ENCODE measurements around the gene PAIP2.
"Not testable (repeated sequence)": the region's sequence is repeated elsewhere in the genome, so short reads cannot be mapped to it uniquely, and the experiment has no call there.

PAIP2 gene

GRCh38 chr5:139378101-139378825 is 36.6 kb downstream of the PAIP2 start:
- DNase-seq (ENCODE audit: low read depth in 2 of 2) = no peak

- DNase-seq (ENCODE audit: low read depth in 2 of 2) = no peak
These were observed 37.3 kb downstream of the PAIP2 start for GRCh38 chr5:139378941-139379361.

DNA sequence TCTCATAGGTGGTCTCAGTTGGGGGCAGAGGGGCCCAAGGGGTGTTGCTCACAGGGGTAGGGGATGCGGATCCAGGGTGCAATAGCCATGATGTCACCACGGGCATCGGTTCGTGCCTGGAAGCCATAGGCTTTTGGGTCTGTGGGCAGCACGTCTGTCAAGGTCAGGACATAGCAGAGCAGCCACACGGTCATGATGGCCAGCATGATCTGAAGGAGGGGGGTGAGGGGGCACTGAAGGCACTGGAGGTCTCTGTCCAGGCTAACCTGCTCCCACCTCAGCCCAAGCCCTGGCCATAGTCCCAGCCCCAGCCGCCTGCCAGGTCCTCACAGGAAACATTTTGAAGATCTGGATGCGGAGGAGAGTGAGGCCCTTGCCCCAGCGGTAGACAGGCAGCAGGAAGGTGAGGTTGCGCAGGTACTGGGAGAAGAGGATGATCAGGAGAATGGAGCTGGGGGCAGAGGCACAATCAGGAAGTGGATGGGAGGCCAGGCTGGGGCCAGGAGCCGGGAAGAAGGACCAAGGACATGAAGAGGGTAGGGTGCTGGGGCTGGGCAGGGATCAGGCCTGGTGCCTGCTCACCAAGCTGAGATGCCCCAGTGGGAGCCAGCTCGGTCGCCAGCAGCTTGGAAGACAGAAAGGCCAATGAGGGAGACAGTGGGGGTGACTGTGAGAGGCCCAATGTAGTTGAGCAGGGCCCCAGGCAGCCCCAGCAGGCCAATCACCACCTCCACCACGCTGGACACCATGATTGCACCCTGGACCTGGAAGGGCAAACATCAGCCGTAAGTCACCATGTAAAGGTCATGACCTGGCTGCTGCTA is 38.2 kb downstream of the PAIP2 start:
- DNase-seq (ENCODE audit: low read depth in 2 of 2) = no peak

DNA sequence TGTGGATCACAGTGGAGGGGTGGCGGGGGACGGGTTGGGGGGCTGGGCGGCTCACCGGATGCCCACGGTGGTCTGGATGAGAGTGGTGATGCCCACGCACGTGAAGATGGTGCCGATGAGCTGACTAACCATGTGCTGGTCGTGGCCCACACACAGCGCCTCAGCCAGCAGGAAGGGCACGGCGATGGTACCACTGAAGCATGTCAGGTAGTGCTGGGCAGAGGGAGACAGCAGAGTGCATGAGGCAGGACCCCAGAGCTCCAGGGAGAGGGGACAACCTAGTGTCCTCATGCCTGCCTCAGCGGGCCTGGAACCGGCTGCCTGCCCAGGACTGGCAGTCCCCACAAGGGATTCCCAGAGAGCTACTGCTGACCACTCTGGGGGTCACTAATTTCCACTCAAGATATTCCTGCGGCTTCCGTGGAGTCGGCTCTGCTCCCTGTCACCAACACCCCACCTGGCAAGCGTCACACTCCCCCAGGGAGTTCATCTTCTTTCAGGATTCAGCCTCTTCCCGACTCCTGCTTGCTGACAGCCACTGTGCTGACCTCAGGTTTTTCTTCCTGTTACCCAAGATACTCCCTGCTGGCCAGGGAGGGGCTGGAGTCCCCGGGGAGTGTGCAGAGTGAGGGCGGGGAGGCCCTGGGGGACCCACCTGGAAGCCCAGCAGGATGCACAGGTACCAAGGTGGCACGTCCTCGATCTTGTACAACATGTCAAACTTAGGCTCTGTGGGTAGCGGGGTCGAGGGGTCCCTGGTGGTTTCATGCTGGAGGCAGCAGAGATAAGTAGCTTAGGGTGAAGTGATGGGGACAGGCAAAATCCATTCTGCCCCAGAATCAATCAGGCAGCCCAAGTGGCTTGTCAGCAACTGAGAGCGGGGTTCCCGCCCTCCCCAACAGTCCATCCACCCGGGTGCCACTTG is 40.4 kb downstream of the PAIP2 start:
- DNase-seq (ENCODE audit: low read depth in 2 of 2) = no peak

- no peak for DNase-seq (ENCODE audit: low read depth in 2 of 2)
These were observed 41.2 kb downstream of the PAIP2 start for GRCh38 chr5:139382807-139383206.

- DNase-seq (ENCODE audit: low read depth in 2 of 2) = no peak
These were observed 41.8 kb downstream of the PAIP2 start, which contains the start of gene SLC23A1 for GRCh38 chr5:139383275-139383992. Gene SLC23A1, minus strand, starts transcription at chr5:139383297. Its CDS starts 44 bp downstream, at chr5:139383253.

DNA sequence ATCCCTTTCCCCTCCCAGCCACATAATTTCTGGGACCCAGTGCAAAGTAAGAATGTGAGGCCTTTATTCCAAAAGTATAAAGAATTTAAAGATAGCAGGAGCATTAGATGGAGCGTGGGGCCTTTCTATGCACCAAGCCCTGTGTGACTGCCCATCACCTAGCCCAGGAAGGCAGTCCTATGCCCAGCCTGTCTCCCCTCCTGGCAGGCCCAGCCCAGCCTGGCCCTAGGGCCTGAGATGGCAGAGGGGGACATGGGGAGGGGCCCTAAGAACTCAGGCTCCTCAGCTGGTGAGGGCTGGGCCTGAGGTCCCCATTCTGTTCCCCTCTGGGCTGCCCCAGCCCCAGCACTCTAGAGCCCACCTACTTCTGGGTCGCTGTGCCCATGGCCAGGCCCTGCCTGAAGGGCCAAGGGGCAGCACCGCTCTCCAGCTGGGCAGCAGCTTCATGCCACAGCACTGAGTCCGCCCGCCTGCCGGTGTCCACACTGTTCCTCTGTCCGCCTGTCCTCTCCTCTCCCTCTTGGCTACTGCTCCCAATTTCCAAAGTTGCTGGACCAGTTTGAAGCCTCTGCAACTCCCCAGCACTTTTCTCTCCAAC is 42.4 kb downstream of the PAIP2 start:
- no peak for DNase-seq (ENCODE audit: low read depth in 2 of 2)

DNA sequence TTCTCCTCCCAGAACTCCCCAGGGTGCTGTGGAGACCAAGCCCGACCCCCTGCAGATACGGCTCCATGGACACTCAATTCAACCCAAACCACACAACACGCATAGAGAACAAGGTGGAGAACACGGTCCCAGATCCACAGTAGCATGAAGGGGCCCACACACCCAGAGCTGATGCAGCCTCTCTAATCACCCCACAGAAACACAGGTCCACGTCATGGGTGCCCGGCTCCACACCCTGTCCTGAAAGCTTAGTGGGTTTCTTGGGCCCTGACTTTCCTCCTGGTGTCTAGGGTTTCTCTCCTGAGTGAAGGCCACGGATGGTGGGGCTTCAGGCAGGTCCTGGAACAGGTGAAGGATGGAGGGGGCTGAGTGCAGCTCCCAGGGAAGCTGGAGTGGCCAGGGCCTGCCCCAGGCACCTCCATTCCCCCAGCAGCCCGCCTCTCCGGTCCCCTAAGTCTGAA is 43.0 kb downstream of the PAIP2 start:
- no peak for DNase-seq (ENCODE audit: low read depth in 2 of 2)

- DNase-seq (ENCODE audit: low read depth in 2 of 2) = no peak
These were observed 43.7 kb downstream of the PAIP2 start for GRCh38 chr5:139385061-139386049.

DNA sequence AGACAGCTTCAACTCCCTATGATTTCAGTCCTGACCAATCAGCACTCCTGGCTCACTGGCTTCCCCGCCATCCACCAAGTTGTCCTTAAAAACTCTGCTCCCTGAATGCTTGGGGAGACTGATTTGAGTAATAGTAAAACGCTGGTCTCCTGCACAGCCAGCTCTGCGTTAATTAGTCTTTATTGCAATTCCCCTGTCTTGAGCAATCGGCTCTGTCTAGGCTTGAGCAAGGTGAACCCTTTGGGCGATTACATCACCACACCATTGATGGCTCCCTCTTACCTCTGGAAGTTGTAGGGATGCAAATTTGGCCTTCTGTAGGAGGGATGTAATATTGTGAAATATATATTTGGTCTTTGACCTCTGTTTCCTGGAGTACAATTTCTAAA is 44.4 kb downstream of the PAIP2 start:
- no peak for DNase-seq (ENCODE audit: low read depth in 2 of 2)

DNA sequence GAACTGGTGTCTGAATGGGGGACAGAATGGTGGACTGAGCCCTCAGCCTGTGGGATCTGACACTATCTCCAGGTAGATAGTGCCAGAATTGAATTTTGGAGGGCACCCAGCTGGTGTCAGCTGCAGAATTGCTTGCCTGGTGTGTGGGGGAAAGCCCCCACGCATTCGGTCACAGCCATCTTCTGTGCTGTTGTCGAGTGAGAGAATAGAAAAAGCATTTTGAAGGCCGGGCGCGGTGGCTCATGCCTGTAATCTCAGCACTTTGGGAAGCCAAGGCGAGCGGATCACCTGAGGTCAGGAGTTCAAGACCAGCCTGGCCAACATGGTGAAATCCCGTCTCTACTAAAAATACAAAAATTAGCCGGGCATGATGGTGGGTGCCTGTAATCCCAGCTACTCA is 45.3 kb downstream of the PAIP2 start:
- DNase-seq (ENCODE audit: low read depth in 2 of 2) = not testable (repeated sequence)

DNA sequence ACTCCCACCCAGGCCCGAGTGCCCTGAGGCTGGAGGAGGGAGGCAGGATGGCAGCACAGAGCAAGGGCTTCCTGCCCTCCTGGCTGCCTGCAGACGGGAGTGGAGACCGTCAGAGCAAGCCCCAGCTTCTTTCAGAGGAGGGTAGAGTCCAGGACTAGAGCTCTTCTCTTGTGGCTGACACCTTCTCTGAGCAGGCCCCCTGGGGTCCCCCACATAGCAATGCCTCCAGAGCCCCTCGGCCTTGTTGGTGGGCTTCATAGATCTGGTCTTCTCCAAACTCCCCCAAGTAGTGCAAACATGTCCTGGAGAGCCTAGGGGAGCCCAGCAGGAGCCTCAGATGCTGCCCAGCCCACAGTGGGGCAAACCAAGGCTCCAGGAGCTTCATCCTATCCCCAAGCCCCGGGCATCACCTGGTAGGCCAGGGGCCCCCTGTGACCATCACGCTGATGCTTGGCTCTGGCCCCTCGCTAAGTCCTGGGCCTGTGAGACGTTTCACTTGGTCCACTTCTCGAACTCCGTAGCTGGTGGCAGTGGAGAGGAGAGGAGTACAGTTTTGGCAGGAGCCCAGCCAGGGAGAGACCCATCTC is 46.0 kb downstream of the PAIP2 start:
- DNase-seq (ENCODE audit: low read depth in 2 of 2) = no peak

DNA sequence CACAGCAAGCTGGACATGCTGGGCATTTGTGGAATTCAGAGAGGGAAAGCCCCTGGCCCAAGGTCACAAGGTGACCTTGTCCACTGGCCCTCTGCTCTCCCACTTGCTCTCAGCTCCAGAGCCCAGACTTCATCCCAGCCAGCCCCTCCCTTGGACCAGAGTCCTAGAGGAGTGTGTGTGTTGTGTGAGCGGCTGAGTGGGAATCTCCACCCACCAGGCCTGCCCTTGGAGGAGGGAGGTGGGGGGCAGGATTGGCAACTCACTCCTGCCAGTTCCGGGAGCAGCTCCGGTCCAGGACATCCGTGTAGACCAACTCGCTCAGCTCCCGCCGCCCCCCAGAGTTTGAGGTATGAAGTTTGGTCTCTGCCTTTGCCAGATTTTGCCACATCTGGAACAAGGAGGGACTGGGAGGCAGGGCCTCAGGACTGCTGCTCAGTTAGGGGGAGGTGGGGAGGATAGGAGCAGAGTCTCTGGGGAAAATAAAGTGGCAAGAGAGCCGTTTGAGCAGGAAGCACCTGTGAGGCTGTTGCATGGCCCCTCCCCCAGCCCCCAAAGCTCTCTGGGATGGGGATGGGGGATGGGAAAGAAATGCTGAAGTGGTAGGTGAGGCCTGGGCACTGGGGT is 46.7 kb downstream of the PAIP2 start:
- DNase-seq (ENCODE audit: low read depth in 2 of 2) = no peak

DNA sequence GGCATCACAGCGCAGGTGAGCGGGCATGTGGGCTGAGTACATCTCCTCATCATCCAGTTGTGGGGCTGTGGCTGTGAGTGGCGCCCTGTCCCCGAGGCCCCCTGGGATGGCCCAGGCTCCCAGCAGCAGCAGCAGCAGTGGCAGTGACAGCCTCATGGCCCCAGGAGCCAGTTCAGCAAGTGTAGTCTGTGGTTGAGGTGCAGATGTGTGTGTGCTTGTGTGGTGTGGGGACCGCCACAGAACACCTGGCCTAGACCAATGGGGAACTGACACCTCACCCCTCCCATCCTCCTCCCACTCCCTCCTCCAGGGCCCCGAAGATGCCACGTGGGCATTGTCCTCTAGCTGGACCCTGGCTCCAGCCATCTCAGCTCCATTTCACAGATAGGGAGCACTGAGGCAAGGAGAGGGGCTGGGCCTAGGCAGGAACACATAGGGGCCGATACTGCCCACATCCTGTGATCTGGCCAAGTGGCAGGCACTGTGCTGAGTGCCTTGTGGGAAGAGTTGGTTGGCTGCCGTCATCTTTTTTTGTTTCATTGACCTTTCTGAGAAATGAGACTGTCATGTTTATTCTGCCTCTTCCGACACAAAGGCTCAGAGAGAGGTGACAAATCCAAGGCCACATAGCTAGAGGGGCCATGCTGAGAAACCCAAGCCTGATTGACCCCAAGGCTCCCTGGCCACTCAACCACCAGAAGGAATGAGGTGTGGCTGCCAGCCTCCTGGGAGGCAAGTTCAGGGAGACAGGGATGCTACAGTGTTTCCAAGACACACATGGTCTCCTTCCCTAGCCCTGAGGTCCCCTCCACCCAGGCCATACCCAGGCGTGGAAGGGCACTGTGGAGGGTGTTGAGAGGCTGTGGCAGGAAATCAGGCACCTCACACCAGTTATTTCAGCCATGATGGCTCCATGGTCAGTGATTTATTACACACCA is 48.3 kb downstream of the PAIP2 start, which contains the start of gene MZB1:
Gene MZB1 (minus strand): TSS at position 213 of the 938 bp plus-strand sequence. CDS start 57 bp downstream, at position 156.
- DNase-seq (ENCODE audit: low read depth in 2 of 2) = peak in 1 of 2 donors; percentile 24

DNA sequence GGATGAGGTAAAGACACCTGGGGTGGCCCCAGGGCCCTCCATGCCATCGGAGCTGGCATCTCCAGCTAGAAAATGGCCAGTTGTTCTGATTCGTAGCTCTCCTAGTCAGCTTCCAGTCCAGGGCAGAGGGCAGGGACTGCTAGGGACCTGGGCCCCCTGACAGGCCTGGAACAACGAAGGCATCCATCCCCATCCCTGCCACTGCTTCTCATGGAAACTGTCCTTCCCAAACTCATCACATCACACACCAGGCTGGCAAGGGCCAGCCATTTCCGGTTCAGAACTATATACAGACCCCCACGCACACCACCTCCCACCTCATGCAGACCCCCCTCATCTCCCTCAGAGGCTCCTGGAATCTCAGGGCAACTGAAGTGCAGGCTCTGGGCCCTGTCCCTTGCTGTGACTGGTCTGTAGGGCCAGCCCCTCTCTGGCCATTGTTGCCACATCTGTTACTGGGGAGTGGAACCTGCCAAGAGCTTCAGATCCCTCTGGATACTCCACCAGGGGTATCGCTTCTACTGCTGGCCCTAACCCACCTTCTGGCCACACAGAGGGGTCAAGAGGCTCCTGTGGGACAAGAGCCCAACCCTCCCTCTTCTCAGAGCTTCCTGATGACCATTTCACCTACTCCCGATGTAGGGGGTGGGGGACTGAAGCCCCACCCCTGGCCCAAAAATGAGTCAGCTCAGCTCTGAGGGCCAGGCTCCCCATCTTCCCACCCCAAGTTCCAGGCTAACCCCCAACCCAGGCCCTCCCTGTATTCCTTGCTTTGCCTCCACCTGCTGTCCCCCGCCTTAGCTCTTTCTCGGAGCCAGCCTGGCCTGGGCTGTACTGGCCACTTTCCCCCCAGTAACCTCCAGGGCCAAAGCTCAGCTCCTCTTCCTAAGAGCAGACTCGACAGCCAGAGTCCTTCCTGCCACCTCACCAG is 49.2 kb downstream of the PAIP2 start:
- no peak for DNase-seq (ENCODE audit: low read depth in 2 of 2)
